LNCaP clone FGC (cell line): ENCODE data around the gene DNAJB6.

ENCODE experiments used
- DNase-seq: peaks from one replicate; pipeline ENCODE4 v3.0.0-alpha.2; 2011; ENCODE audit warnings: low read depth
- H3K4me3 ChIP-seq: 2 replicates; pipeline ENCODE4 v1.5.1; 2011; ENCODE audit warnings: mild to moderate bottlenecking, low read depth, low read length, control low read depth
- CTCF ChIP-seq: IDR thresholded peaks from 2 replicates; pipeline ENCODE4 v1.5.1; 2012; ENCODE audit warnings: mild to moderate bottlenecking; ENCODE audit not compliant: control insufficient read depth, insufficient read depth; ENCODE audit errors: extremely low read depth

The DNAJB6 gene

GRCh38 chr7:157401567-157402387 lies 65.0 kb downstream of the DNAJB6 start:
- no peak for DNase-seq
- no peak overlapping the region for H3K4me3 ChIP-seq
- no peak for TF ChIP-seq CTCF

GRCh38 chr7:157402388-157402703 lies 65.5 kb downstream of the DNAJB6 start:
- TF ChIP-seq CTCF = no peak
- H3K4me3 ChIP-seq = no peak overlapping the region
- DNase-seq = no peak

GRCh38 chr7:157402911-157403534 lies 66.2 kb downstream of the DNAJB6 start:
- DNase-seq = no peak
- TF ChIP-seq CTCF = no peak
- H3K4me3 ChIP-seq = no peak overlapping the region

GRCh38 chr7:157403646-157404401 lies 67.0 kb downstream of the DNAJB6 start:
- no peak for DNase-seq
- TF ChIP-seq CTCF = no peak

GRCh38 chr7:157404845-157405481 lies 68.2 kb downstream of the DNAJB6 start:
- DNase-seq = no peak
- TF ChIP-seq CTCF = no peak
- no peak overlapping the region for H3K4me3 ChIP-seq

More at GRCh38 chr7:157403646-157404401, 67.0 kb downstream of the DNAJB6 start:
- H3K4me3 ChIP-seq = no peak overlapping the region

- no peak for DNase-seq
- no peak for TF ChIP-seq CTCF
- H3K4me3 ChIP-seq = no peak overlapping the region
Measured at GRCh38 chr7:157405501-157405900, 68.7 kb downstream of the DNAJB6 start.
